ENCODE data around the gene MAIP1.

DNA sequence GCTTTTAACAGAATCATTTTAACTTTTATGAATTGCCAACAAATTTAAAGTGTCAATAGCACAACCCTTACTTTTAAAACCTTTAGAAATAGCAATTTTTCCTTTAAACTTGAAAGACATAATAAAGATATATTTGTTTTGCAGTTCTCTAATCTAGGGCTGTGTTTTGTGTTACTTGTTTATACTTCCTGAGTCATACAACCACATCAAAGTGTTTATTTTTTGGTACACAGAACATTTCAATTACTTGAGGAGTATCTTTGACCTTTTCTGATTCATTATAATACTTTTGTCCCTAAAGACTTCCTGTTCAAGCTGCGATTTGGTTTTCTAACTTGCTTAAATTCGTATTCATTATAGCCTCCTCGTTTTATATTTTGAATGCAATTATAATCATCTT is 21.9 kb upstream of the MAIP1 start:
- TF ChIP-seq GATA2 (IDR thresholded peaks at IDR 0.05; ENCODE audit: low read depth, low read length) (no peak), GATA3 (IDR thresholded peaks at IDR 0.05; ENCODE audit: low read depth, low read length) (no peak)
